A549 (cell line): ENCODE measurements around the gene UBE2E3. TPM values are rescaled to one million over a fixed set of nuclear protein-coding genes. Genes with fewer than 3 reads are reported as not detected.

ENCODE experiments used
- ATAC-seq, 2 experiments: fragments of 200-7000 bp in 1 of 2; fragments of >200 bp in 1 of 2; cut with Nextera tagmentation in 1 of 2; cut with Tn5 transposase in 1 of 2; 3 replicates each; pipeline versions ENCODE4 v1.8.0 to v1.9.1; 2018 to 2020; ENCODE audit warnings: mild to moderate bottlenecking in 1 of 2, moderate library complexity in 1 of 2
- CTCF ChIA-PET: fragments of 300-600 bp; sonication (Branson Sonifier 250); formaldehyde crosslinking; extraction: SDS; loops from one replicate; lab custom pipeline; 2021; ENCODE audit warnings: antibody characterized with exemption, inconsistent platforms; lab: Yijun Ruan, JAX
- POLR2A ChIA-PET: fragments of 350-600 bp; formaldehyde crosslinking; extraction: SDS; loops from one replicate; lab custom pipeline; 2021; ENCODE audit warnings: antibody characterized with exemption, inconsistent platforms; lab: Yijun Ruan, JAX
- DNase-seq, 2 experiments: peaks; one replicate each; pipeline versions ENCODE4 v3.0.0 to v3.0.0-alpha.2; 2011 to 2016; ENCODE audit warnings: low read depth in 1 of 2, low spot score in 1 of 2
- FAIRE-seq: peaks from 2 replicates; lab custom pipeline; 2011; peaks lifted over from hg19 to GRCh38; lab: Jason Lieb, UNC
- H3K27ac ChIP-seq, 2 experiments: fragments of >200 bp; sonication (Bioruptor Twin); formaldehyde crosslinking; 3 replicates each; pipeline ENCODE4 v1.5.1; 2016 to 2017
- H3K4me1 ChIP-seq: fragments of >200 bp; sonication (Bioruptor Twin); formaldehyde crosslinking; 3 replicates; pipeline ENCODE4 v1.6.1; 2016
- H3K4me2 ChIP-seq: fragments of >200 bp; sonication (Bioruptor Twin); formaldehyde crosslinking; 3 replicates; pipeline ENCODE4 v1.6.1; 2016
- H3K4me3 ChIP-seq: fragments of >200 bp; sonication (Bioruptor Twin); formaldehyde crosslinking; 3 replicates; pipeline ENCODE4 v1.5.1; 2016
- H3K9me3 ChIP-seq: fragments of >200 bp; sonication (Bioruptor Twin); formaldehyde crosslinking; 3 replicates; pipeline ENCODE4 v1.6.1; 2016
- CBX2 ChIP-seq: fragments of 200-600 bp; sonication (generic); IDR thresholded peaks from 2 replicates; pipeline ENCODE4 v1.6.1; 2016; ENCODE audit warnings: low read depth, mild to moderate bottlenecking, borderline replicate concordance
- CHD4 ChIP-seq: fragments of 200-600 bp; sonication (generic); IDR thresholded peaks from 2 replicates; pipeline ENCODE4 v1.6.1; 2016; ENCODE audit warnings: antibody characterized with exemption, mild to moderate bottlenecking, borderline replicate concordance
- CTCF ChIP-seq: fragments of >200 bp; sonication (Bioruptor Twin); formaldehyde crosslinking; IDR thresholded peaks from 3 replicates; pipeline ENCODE4 v1.5.1; 2016
- EHMT2 ChIP-seq: fragments of 200-600 bp; sonication (generic); IDR thresholded peaks from 2 replicates; pipeline ENCODE4 v1.6.1; 2016; ENCODE audit warnings: antibody characterized with exemption, low read depth, mild to moderate bottlenecking, moderate library complexity
- EP300 ChIP-seq, 2 experiments: fragments of >200 bp; sonication (Bioruptor Twin); formaldehyde crosslinking; IDR thresholded peaks; 2 replicates in 1 of 2; 3 replicates in 1 of 2; pipeline ENCODE4 v1.6.1; 2016 to 2017
- FOSB ChIP-seq: fragments of 250-450 bp; sonication (Bioruptor Pico); IDR thresholded peaks from 2 replicates; pipeline ENCODE4 v1.5.0; 2020; ENCODE audit warnings: mild to moderate bottlenecking, moderate library complexity
- FOXS1 ChIP-seq: fragments of 250-450 bp; sonication (Bioruptor Pico); IDR thresholded peaks from 2 replicates; pipeline ENCODE4 v1.5.0; 2020; ENCODE audit warnings: mild to moderate bottlenecking, moderate library complexity
- JUN ChIP-seq, 2 experiments: fragments of >200 bp; sonication (Bioruptor Twin); formaldehyde crosslinking; IDR thresholded peaks; 2 replicates in 1 of 2; 3 replicates in 1 of 2; pipeline ENCODE4 v1.6.1; 2016 to 2017
- MAFK ChIP-seq: fragments of 450-650 bp; IDR thresholded peaks from 2 replicates; pipeline ENCODE4 v1.6.1; 2014; ENCODE audit not compliant: partially characterized antibody
- MAZ ChIP-seq: fragments of 150-350 bp; IDR thresholded peaks from 2 replicates; pipeline ENCODE4 v1.6.1; 2014; ENCODE audit warnings: antibody characterized with exemption, low read depth, low read length, borderline replicate concordance
- PHF8 ChIP-seq: fragments of 200-600 bp; sonication (generic); IDR thresholded peaks from 2 replicates; pipeline ENCODE4 v1.6.1; 2016; ENCODE audit warnings: low read depth, mild to moderate bottlenecking, antibody characterized with exemption, moderate library complexity, borderline replicate concordance
- RAD21 ChIP-seq, 2 experiments: fragments of >200 bp in 1 of 2; sonication (Bioruptor Twin) in 1 of 2; formaldehyde crosslinking in 1 of 2; IDR thresholded peaks in 1 of 2; conservative IDR thresholded peaks in 1 of 2; 2 replicates in 1 of 2; 3 replicates in 1 of 2; pipeline ENCODE4 v1.6.1; 2012 to 2018; ENCODE audit warnings: inconsistent platforms in 1 of 2
- SREBF2 ChIP-seq: fragments of 450-650 bp; IDR thresholded peaks from 2 replicates; pipeline ENCODE4 v1.6.1; 2014; ENCODE audit warnings: mild to moderate bottlenecking, moderate library complexity
- TFCP2L1 ChIP-seq: fragments of 250-450 bp; sonication (Bioruptor Pico); IDR thresholded peaks from 2 replicates; pipeline ENCODE4 v1.5.0; 2021; ENCODE audit warnings: mild to moderate bottlenecking
- TP53 ChIP-seq: fragments of 250-450 bp; sonication (Bioruptor Pico); IDR thresholded peaks from 2 replicates; pipeline ENCODE4 v1.5.0; 2021; ENCODE audit warnings: mild to moderate bottlenecking, moderate library complexity
- ZC3H11A ChIP-seq: fragments of 450-650 bp; IDR thresholded peaks from 2 replicates; pipeline ENCODE4 v1.6.1; 2014; ENCODE audit warnings: antibody characterized with exemption, mild to moderate bottlenecking
- ZFP36 ChIP-seq: fragments of 450-650 bp; IDR thresholded peaks from 2 replicates; pipeline ENCODE4 v1.6.1; 2014; ENCODE audit warnings: borderline replicate concordance; ENCODE audit not compliant: partially characterized antibody
- ZNF302 ChIP-seq: fragments of 250-450 bp; sonication (Bioruptor Pico); IDR thresholded peaks from 2 replicates; pipeline ENCODE4 v1.9.0; 2021; ENCODE audit warnings: inconsistent platforms, mild to moderate bottlenecking, moderate library complexity
- WGBS: methylation state at CpG from one replicate; pipeline ENCODE4 v1.1.6; 2017; ENCODE audit errors: missing lambda C conversion rate; 5-methylcytosine and 5-hydroxymethylcytosine counted together
- polyA plus RNA-seq, 4 experiments: library from polyadenylated mRNA; depleted of rRNA in 3 of 4; stranded (reverse); fragments of >200 nt; fragmentation: RNase III in 1 of 4; extraction: RNeasy Plus Mini Kit Qiagen cat#74134 plus additional on column Dnase treatment in 1 of 4; gene quantifications; 2 replicates in 3 of 4; 3 replicates in 1 of 4; pipeline ENCODE4 v1.2.3, GENCODE V29; 2011 to 2017
- TF ChIP-seq, protein P1 (sequence below): fragments of >200 bp; sonication (Bioruptor Twin); formaldehyde crosslinking; IDR thresholded peaks from 3 replicates; pipeline ENCODE4 v1.6.1; 2016
- TF ChIP-seq, protein P2 (sequence below): fragments of >200 bp; sonication (Bioruptor Twin); formaldehyde crosslinking; IDR thresholded peaks from 2 replicates; pipeline ENCODE4 v1.6.1; 2016
- TF ChIP-seq, protein P3 (sequence below): fragments of 150-350 bp; IDR thresholded peaks from 2 replicates; pipeline ENCODE4 v1.6.1; 2014; ENCODE audit warnings: low read depth, mild to moderate bottlenecking, low read length

The UBE2E3 gene
- polyA plus RNA-seq, 2 of the 4 experiments (the other 2 are of a cell fraction), result 54.0 to 70.6 TPM

DNA sequence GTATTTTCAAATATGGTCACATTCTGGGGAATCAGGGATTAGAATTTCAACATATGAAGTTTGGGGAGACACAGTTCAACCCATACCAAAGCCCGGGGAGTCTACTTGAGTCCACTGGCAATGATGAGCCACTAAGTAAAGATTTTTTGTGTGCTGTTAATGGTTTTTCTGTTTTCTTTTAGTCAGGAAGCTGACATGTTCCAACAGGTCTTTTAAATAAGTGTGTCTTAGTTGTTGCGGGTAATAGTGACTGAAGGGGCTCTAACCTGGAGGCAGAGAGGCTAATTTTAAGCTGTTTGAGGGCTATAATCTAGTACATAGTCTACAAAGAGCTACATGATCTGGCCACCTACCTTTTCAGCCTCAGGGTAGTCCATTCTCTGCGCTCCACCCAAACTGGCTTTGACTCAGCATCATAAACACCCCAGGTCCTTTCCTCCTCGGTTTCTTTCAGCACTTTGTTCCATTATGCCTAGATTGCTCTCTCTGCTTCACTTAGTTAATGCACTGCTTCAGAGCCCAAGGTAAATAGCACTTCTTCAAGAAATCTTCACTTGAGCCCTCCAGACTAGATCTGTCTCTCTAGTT is 17.6 kb upstream of the UBE2E3 start:
- no peaks in the 10 kb centered on the region for H3K4me1 ChIP-seq
- H3K4me3 ChIP-seq, result no peak overlapping the region
- H3K27ac ChIP-seq, result no peak overlapping the region
- ChIA-PET CTCF (interaction anchor here (1.5 kb wide), 1 partner anchor 17 kb away, joined by 4 read pairs; the partner anchor contains the start of gene UBE2E3), POLR2A (no interaction called here)
- FAIRE-seq, result no peak
- 57% methylated on average over 4 of the region's 4 CpGs for WGBS
- no peak for ATAC-seq
- TF ChIP-seq, protein P1, sequence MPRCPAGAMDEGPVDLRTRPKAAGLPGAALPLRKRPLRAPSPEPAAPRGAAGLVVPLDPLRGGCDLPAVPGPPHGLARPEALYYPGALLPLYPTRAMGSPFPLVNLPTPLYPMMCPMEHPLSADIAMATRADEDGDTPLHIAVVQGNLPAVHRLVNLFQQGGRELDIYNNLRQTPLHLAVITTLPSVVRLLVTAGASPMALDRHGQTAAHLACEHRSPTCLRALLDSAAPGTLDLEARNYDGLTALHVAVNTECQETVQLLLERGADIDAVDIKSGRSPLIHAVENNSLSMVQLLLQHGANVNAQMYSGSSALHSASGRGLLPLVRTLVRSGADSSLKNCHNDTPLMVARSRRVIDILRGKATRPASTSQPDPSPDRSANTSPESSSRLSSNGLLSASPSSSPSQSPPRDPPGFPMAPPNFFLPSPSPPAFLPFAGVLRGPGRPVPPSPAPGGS, result no peak
- TF ChIP-seq MAZ (no peak), ZC3H11A (no peak), CBX2 (no peak), ZFP36 (no peak), CHD4 (no peak), FOXS1 (CRISPR knock-in tag) (no peak), EP300 (IDR thresholded peaks at IDR 0.05) (no peak)
- DNase-seq, result no peak
- H3K4me2 ChIP-seq, result no peak overlapping the region
- no peaks in the 10 kb centered on the region for H3K9me3 ChIP-seq

DNA sequence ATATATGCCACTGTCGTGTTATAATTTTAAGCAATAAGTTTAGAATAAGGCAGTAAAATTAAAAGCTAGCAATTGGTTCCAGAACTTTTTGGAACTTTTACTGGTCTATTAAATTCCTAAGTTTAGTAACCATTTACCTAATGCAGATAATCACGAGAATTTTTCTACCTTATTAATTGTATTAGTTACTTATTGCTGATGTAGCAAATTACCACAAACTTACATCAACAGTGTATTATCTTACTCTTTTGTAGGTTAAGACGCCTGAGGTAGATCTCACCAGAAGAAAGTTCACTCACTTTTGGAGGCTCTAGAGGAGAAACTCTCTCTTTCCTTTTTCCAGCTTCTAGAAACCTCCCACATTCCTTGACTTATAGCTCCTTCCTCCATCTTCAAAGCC is 14.0 kb upstream of the UBE2E3 start:
- DNase-seq (no peak), FAIRE-seq (no peak), ATAC-seq (no peak)
- Histone ChIP-seq H3K4me2 (no peak overlapping the region), H3K27ac (no peak overlapping the region), H3K4me1 (no peaks in the 10 kb centered on the region), H3K4me3 (no peak overlapping the region), H3K9me3 (no peaks in the 10 kb centered on the region)
- POLR2A ChIA-PET, result no interaction called here
- CTCF ChIA-PET, result interaction anchor here (1.6 kb wide), 2 partner anchors 14 to 841 kb away, joined by 3 to 5 read pairs; partner anchors contain the start of gene UBE2E3
- WGBS, result 52% methylated on average over 3 of the region's 3 CpGs
- TF ChIP-seq CTCF, result no peak
- peak; percentile 94 for TF ChIP-seq MAFK

GRCh38 chr2:180969124-180969523 is 11.3 kb upstream of the UBE2E3 start:
- ChIA-PET POLR2A (interaction anchor here (0.6 to 1.3 kb wide), 2 partner anchors 10 to 689 kb away, joined by 4 to 5 read pairs; no protein-coding TSS in a partner anchor), CTCF (interaction anchor here (0.8 to 3.1 kb wide), 2 partner anchors 11 to 45 kb away, joined by 3 to 16 read pairs; partner anchors contain the start of gene UBE2E3)
- Histone ChIP-seq H3K4me3 (no peak overlapping the region), H3K4me2 (no peak overlapping the region), H3K4me1 (no peaks in the 10 kb centered on the region), H3K27ac (no peak overlapping the region), H3K9me3 (no peaks in the 10 kb centered on the region)
- TF ChIP-seq, protein P2, sequence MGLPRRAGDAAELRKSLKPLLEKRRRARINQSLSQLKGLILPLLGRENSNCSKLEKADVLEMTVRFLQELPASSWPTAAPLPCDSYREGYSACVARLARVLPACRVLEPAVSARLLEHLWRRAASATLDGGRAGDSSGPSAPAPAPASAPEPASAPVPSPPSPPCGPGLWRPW, result no peak
- WGBS, result 66% methylated on average over 1 of the region's 1 CpG
- no peak for DNase-seq
- no peak for ATAC-seq
- no peak for FAIRE-seq

DNA sequence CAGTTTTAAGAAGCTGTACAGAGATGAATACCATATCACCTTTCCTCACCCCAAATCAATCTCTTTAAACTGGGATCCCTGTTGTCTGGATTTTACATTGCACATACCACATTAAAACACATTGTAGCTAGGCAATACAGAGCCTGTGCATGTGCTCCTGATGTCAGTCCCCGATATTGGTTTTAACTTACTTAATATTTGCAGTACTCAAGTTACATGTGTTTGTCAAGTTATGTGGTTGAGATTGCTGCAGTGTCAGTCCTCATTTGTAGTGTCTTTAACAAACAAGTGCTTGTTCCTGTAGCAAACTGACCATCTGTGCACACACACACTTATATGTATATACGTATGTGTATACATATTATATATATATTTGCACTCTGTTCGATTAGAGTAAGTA is 10.4 kb upstream of the UBE2E3 start:
- ATAC-seq (no peak), DNase-seq (no peak), FAIRE-seq (no peak)
- CTCF ChIA-PET, result interaction anchor here (3.1 kb wide), 1 partner anchor 10 kb away, joined by 16 read pairs; the partner anchor contains the start of gene UBE2E3
- Histone ChIP-seq H3K27ac (no peak overlapping the region), H3K9me3 (no peaks in the 10 kb centered on the region), H3K4me2 (no peak overlapping the region), H3K4me1 (no peaks in the 10 kb centered on the region), H3K4me3 (no peak overlapping the region)
- POLR2A ChIA-PET, result interaction anchor here (1.3 kb wide), 1 partner anchor 10 kb away, joined by 4 read pairs; no protein-coding TSS in a partner anchor
- TF ChIP-seq, protein P3, sequence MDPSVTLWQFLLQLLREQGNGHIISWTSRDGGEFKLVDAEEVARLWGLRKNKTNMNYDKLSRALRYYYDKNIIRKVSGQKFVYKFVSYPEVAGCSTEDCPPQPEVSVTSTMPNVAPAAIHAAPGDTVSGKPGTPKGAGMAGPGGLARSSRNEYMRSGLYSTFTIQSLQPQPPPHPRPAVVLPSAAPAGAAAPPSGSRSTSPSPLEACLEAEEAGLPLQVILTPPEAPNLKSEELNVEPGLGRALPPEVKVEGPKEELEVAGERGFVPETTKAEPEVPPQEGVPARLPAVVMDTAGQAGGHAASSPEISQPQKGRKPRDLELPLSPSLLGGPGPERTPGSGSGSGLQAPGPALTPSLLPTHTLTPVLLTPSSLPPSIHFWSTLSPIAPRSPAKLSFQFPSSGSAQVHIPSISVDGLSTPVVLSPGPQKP, result no peak
- TF ChIP-seq TP53 (CRISPR knock-in tag), result no peak
- no peak for TF ChIP-seq JUN (IDR thresholded peaks at IDR 0.05)
- no peak for TF ChIP-seq EHMT2
- no peak for TF ChIP-seq SREBF2
- TF ChIP-seq CHD4, result no peak
- TF ChIP-seq TFCP2L1 (CRISPR knock-in tag), result no peak
- TF ChIP-seq RAD21 (conservative IDR thresholded peaks at IDR 0.05 in 1 of 2, IDR thresholded peaks at IDR 0.05 in 1 of 2), result no peak
- no peak for TF ChIP-seq ZNF302 (CRISPR knock-in tag)
- TF ChIP-seq PHF8, result no peak
- TF ChIP-seq FOSB, result no peak
- TF ChIP-seq, protein P1, result no peak
- 69% methylated on average over 3 of the region's 3 CpGs for WGBS
